Activated CD4-positive, alpha-beta T cell treated with anti-CD3 and anti-CD28 coated beads, Interleukin-2, amount 10 ng/mL, durations not matched to agents 7 days and 5 days (primary cell): Measurements from ENCODE around the gene MTMR4. TPM values are rescaled to one million over a fixed set of nuclear protein-coding genes. Genes with fewer than 3 reads are reported as not detected.

Source experiments
- CTCF ChIA-PET: fragments of 350-600 bp; sonication (Branson Sonifier 250); formaldehyde crosslinking; loops from one replicate; lab custom pipeline; 2021; ENCODE audit warnings: antibody characterized with exemption; lab: Charles Lee
- POLR2A ChIA-PET: fragments of 350-600 bp; sonication (Branson Sonifier 250); formaldehyde crosslinking; loops from one replicate; lab custom pipeline; 2021; ENCODE audit warnings: antibody characterized with exemption; lab: Charles Lee
- DNase-seq: peaks from one replicate; pipeline ENCODE4 v3.0.0-alpha.2; 2020
- H3K27ac Mint-ChIP-seq: one replicate; pipeline ENCODE4 v1.8.0; 2021; ENCODE audit warnings: mild to moderate bottlenecking, moderate library complexity, mixed read lengths
- H3K27me3 Mint-ChIP-seq: one replicate; pipeline ENCODE4 v1.8.0; 2021; ENCODE audit warnings: mixed read lengths
- H3K36me3 Mint-ChIP-seq: one replicate; pipeline ENCODE4 v1.8.0; 2021; ENCODE audit warnings: low read depth, mixed read lengths
- H3K4me1 Mint-ChIP-seq: one replicate; pipeline ENCODE4 v1.8.0; 2021; ENCODE audit warnings: mixed read lengths
- H3K4me3 Mint-ChIP-seq: one replicate; pipeline ENCODE4 v1.8.0; 2021; ENCODE audit warnings: mild to moderate bottlenecking, moderate library complexity, mixed read lengths
- H3K9me3 Mint-ChIP-seq: one replicate; pipeline ENCODE4 v1.8.0; 2021; ENCODE audit warnings: mixed read lengths
- total RNA-seq, 2 experiments: library from RNA; stranded (reverse); gene quantifications; one replicate each; pipeline ENCODE4 v1.2.3, GENCODE V29; 2021

Gene MTMR4
- total RNA-seq, 2 experiments from 2014 or later: 48.9 to 55.9 TPM

GRCh38 chr17:58520843-58521430 is 6.5 kb upstream of the MTMR4 start:
- Mint-ChIP-seq H3K9me3 (no peaks in the 10 kb centered on the region), H3K36me3 (peaks cover 5% of the 10 kb centered on the region), H3K4me3 (no peak overlapping the region), H3K4me1 (peaks cover 26% of the 10 kb centered on the region), H3K27me3 (no peaks in the 10 kb centered on the region), H3K27ac (no peak overlapping the region)
- DNase-seq: no peak
- POLR2A ChIA-PET: no interaction called here
- CTCF ChIA-PET: interaction anchor here (1.3 to 3.1 kb wide), 3 partner anchors 9 to 38 kb away, joined by 3 to 14 read pairs (median 3); no protein-coding TSS in a partner anchor

DNA sequence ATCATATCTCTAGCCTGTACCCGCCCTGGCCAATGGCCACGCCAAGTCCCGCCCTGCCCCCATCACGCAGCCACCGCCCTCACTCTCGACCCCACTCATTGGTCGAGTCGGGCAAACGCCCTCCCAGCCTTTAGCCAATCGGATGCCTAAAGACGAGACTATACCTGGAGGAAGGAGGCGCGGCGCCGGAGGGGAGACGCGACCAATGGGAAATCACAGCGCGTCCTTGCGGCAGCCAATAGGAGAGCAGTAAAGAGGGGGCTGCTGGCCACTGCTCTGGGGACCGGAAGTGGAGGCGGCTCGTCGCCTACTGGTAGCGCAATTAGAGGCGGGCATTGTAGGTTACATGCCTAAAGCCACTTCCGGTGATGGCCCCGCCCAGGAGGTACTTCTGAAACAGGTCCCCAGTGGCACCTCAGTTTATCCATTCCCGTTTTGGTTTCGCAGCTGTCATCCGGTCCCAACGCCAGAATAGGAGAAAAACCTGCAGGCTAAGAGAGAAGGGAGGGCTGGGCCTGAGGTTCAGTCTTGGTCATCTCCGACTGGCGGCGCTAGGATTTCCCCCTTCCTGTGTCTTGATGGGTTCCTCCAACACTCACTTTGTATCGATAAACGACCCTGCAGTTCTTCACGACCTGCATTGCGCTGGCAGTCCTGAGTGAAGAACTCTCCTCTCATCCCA is 3.6 kb upstream of the MTMR4 start:
- H3K9me3 Mint-ChIP-seq: no peaks in the 10 kb centered on the region
- H3K27ac Mint-ChIP-seq: peak overlapping the region; percentile 93
- ChIA-PET CTCF (interaction anchor here (0.8 to 3.1 kb wide), 9 partner anchors 12 to 632 kb away, joined by 3 to 14 read pairs (median 3); a partner anchor contains a TSS), POLR2A (interaction anchor here (0.6 to 2.1 kb wide), 2 partner anchors 114 to 162 kb away, joined by 6 to 33 read pairs; no protein-coding TSS in a partner anchor)
- peak overlapping the region; percentile 86 for H3K4me3 Mint-ChIP-seq
- H3K27me3 Mint-ChIP-seq: no peaks in the 10 kb centered on the region
- peaks cover 45% of the 10 kb centered on the region for H3K4me1 Mint-ChIP-seq
- peak; percentile 100 for DNase-seq
- peaks cover 11% of the 10 kb centered on the region for H3K36me3 Mint-ChIP-seq

DNA sequence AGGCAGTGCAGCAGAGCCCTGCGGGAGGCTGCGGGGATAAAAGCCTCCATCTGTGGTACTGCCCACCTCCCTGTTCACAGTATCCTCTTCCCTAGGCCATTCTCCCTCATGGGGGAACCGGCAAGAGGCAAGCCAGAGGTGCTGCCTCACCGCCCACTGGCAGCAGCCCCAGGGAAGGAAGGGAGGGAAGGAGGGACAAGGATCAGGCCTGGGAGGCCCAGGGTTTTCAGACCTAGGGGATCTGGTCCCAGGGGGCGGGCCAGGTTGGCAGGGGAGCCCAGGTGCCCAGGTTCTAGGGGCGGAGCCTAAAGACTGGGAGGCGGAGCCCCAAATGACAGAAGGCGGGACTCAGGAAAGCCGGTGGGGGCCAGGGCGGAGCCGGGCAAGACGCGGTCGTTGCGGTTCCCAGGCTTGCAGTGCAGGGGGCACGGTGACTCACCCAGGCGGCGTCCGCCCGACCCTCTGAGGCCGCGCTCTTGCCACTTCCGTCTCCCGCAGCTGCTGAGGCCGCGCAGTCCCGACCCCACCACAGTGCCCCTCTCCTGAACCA is 3.0 kb upstream of the MTMR4 start:
- Mint-ChIP-seq H3K36me3 (peaks cover 11% of the 10 kb centered on the region), H3K27me3 (no peaks in the 10 kb centered on the region), H3K9me3 (no peaks in the 10 kb centered on the region), H3K4me3 (peak overlapping the region; percentile 86), H3K4me1 (peaks cover 50% of the 10 kb centered on the region), H3K27ac (peak overlapping the region; percentile 93)
- no peak for DNase-seq
- ChIA-PET CTCF (interaction anchor here (1.0 to 2.0 kb wide), 3 partner anchors 15 to 202 kb away, joined by 3 to 6 read pairs (median 4); no protein-coding TSS in a partner anchor), POLR2A (interaction anchor here (0.6 to 2.1 kb wide), 3 partner anchors 112 to 162 kb away, joined by 3 to 33 read pairs (median 6); no protein-coding TSS in a partner anchor)

DNA sequence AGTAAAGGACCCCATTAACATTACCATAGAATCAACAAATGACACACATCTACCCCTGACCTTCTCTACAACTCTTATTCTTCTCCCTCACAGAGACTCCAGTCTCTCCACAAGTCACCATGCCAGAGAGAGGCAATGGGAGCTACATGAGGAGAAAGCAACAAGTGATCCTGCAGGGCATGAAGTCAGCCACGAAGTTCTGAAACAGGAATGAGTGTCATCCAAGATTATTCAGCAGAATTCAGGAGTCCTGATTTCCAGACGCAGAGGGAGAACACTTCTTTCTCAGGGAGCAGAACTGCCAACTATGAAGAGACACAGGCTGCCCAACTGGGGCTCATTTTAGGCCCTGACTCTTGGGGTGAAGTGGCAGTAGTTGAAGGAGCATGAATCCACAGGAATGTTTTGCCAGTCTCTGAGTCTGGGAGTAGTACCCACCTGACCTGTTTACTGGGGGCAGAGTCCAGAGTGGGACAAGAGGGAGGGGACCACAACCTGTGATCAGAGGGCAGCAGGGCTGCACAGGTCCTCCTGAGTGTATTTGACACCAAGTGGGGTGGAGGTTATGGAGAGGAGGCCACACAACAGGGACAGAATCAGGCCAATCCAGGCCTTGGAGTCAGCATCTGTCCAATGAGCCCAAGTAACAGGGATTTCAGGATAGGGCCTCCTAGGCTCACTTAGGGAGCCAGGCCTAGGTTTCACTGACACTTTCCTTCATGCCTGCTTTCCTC is 2.4 kb upstream of the MTMR4 start:
- Mint-ChIP-seq H3K27ac (peak overlapping the region; percentile 93), H3K4me3 (peak overlapping the region; percentile 86), H3K36me3 (peaks cover 11% of the 10 kb centered on the region), H3K4me1 (peaks cover 53% of the 10 kb centered on the region), H3K27me3 (no peaks in the 10 kb centered on the region), H3K9me3 (no peaks in the 10 kb centered on the region)
- ChIA-PET CTCF (interaction anchor here (0.5 to 2.0 kb wide), 3 partner anchors 11 to 114 kb away, joined by 5 to 6 read pairs (median 6); no protein-coding TSS in a partner anchor), POLR2A (interaction anchor here (0.6 kb wide), 1 partner anchor 113 kb away, joined by 3 read pairs; no protein-coding TSS in a partner anchor)
- DNase-seq: no peak

DNA sequence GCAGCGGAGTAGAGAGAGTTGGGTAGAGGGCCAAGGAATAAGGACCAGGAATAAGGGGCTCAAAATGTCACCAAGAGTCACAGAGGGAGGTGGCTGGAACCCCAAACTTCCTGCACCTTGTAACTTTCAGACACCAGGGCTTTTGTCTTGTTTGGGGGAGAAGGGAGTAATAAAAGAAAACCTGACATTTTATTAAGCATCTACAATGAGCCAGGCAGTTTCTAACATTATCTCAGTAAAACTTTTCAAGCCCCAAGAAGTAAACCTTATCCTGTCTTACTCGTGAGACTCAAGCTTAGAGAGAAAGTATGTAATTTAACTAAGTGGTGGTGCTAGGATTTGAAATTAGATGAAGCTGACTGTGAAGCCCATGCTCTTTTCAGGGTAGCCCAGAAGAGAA is 848 bp upstream of the MTMR4 start:
- ChIA-PET POLR2A (interaction anchor here (1.3 kb wide), 1 partner anchor 117 kb away, joined by 4 read pairs; no protein-coding TSS in a partner anchor), CTCF (interaction anchor here (0.6 to 1.9 kb wide), 6 partner anchors 9 to 299 kb away, joined by 3 to 6 read pairs (median 3); no protein-coding TSS in a partner anchor)
- H3K27me3 Mint-ChIP-seq: no peaks in the 10 kb centered on the region
- peaks cover 25% of the 10 kb centered on the region for H3K36me3 Mint-ChIP-seq
- peaks cover 62% of the 10 kb centered on the region for H3K4me1 Mint-ChIP-seq
- peak overlapping the region; percentile 73 for H3K4me3 Mint-ChIP-seq
- peak overlapping the region; percentile 81 for H3K27ac Mint-ChIP-seq
- DNase-seq: no peak
- H3K9me3 Mint-ChIP-seq: no peaks in the 10 kb centered on the region

GRCh38 chr17:58514770-58515157 is 326 bp upstream of the MTMR4 start:
- DNase-seq: no peak
- peaks cover 66% of the 10 kb centered on the region for H3K4me1 Mint-ChIP-seq
- no peaks in the 10 kb centered on the region for H3K27me3 Mint-ChIP-seq
- no peaks in the 10 kb centered on the region for H3K9me3 Mint-ChIP-seq
- peaks cover 31% of the 10 kb centered on the region for H3K36me3 Mint-ChIP-seq
- POLR2A ChIA-PET: interaction anchor here (1.0 to 1.3 kb wide), 2 partner anchors 15 to 117 kb away, joined by 3 to 4 read pairs; no protein-coding TSS in a partner anchor
- CTCF ChIA-PET: interaction anchor here (0.6 to 1.9 kb wide), 6 partner anchors 11 to 299 kb away, joined by 3 to 6 read pairs (median 3); partner anchors contain the start of gene HSF5
- peak overlapping the region; percentile 81 for H3K27ac Mint-ChIP-seq
- H3K4me3 Mint-ChIP-seq: peak overlapping the region; percentile 73

DNA sequence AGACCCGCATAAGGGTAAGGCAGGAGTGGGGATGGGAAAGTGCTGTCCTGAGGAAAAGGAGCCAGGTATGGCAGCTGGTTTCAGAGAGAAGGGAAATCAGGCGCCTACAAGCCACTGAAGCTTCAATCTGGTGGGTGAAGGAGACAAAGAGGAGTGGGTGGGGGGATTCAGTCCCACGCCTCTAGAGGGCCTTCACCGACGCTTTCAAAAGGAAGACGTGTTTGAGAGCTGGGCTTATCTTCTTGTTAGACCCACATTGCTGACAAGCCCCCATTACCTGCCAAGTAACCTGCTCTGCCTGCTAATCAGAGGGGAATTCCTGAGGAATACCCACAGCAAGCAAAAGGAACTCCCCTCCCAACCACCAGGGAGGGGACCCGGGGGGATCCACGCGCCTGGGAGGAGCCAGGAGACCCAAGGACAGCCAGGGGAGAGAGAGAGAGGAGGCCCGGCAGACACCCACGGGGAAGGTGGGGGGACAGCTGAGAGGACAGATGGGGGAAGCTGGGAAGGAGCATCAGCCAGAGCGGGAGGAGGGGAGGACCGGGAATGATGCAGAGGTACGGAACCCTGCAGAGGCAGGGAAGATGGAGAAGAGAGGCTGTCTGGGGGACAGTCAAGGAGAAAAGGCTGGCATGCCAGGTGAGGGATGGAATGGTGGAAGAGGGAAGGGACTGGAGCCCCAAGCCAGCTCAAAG is 1.0 kb downstream of the MTMR4 start:
- peaks cover 40% of the 10 kb centered on the region for H3K36me3 Mint-ChIP-seq
- H3K27ac Mint-ChIP-seq: peak overlapping the region; percentile 76
- H3K4me3 Mint-ChIP-seq: peak overlapping the region; percentile 84
- ChIA-PET POLR2A (no interaction called here), CTCF (interaction anchor here (0.7 to 2.2 kb wide), 4 partner anchors 21 to 221 kb away, joined by 3 to 5 read pairs (median 4); partner anchors contain the start of gene HSF5)
- H3K4me1 Mint-ChIP-seq: peaks cover 63% of the 10 kb centered on the region
- H3K9me3 Mint-ChIP-seq: no peaks in the 10 kb centered on the region
- no peak for DNase-seq
- no peaks in the 10 kb centered on the region for H3K27me3 Mint-ChIP-seq

DNA sequence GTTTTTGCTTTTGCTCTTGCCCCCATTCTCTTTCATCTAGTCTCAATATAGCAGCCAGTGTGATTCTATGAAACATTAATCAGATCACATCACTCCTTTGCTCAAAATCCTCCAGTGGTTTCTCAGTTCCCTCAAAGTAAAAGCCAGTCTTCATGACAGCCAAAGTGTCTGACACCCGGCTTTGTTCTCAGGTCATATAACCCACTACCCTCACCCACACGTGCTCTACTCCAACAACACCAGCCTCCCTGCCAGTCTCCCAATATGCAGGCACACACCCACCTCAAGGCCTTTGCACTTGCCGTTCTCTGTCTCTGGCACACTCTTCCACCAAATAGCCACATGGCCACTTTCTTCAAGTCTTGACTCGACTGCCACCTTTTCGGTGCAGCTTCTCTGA is 4.4 kb downstream of the MTMR4 start:
- Mint-ChIP-seq H3K9me3 (no peaks in the 10 kb centered on the region), H3K4me1 (peaks cover 46% of the 10 kb centered on the region), H3K36me3 (peaks cover 51% of the 10 kb centered on the region), H3K27ac (no peak overlapping the region), H3K27me3 (no peaks in the 10 kb centered on the region), H3K4me3 (no peak overlapping the region)
- CTCF ChIA-PET: interaction anchor here (0.8 to 1.5 kb wide), 2 partner anchors 8 to 11 kb away, joined by 3 to 5 read pairs; no protein-coding TSS in a partner anchor
- POLR2A ChIA-PET: no interaction called here
- DNase-seq: no peak

DNA sequence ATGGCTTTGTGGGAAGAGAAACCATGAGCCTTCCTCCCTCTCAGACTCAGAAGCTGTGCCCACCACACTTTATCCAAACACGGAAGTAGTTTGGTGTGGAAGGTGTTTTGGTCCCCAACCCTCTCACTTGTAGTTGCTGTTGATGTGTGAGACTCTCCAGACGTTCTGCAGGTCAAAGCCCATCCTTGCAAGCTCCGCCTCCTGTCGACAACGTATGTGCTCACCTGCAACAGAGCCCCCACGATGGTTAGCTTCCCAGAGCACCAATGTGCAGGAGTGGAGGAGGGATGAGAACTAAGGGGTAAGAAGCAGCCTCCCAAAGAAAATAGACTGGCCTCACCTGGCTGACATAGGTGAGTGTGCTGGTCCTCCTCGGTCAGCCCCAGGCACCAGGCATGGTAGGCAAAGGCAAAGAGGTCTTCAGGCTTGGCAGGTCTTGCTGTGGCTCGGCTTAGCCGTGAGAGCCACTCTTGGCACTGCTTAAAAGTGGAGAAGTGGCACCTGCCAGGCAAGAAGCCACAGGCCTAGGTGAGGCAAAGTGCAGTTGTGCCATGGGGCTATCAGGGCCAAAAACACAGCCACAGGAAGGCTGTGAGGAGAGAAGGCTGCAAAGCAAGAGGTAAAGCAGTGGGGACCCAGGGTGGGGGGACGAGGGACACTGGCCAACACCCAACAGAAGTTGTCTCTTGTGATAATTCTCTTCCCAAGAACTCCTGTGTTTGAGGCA is 5.9 kb downstream of the MTMR4 start:
- ChIA-PET POLR2A (no interaction called here), CTCF (no interaction called here)
- Mint-ChIP-seq H3K36me3 (peaks cover 62% of the 10 kb centered on the region), H3K27me3 (no peaks in the 10 kb centered on the region), H3K4me1 (peaks cover 40% of the 10 kb centered on the region), H3K27ac (no peak overlapping the region), H3K9me3 (no peaks in the 10 kb centered on the region), H3K4me3 (no peak overlapping the region)
- no peak for DNase-seq

GRCh38 chr17:58507123-58507634 is 7.3 kb downstream of the MTMR4 start:
- CTCF ChIA-PET: interaction anchor here (0.8 to 1.7 kb wide), 2 partner anchors 9 to 12 kb away, joined by 3 to 5 read pairs; no protein-coding TSS in a partner anchor
- peaks cover 70% of the 10 kb centered on the region for H3K36me3 Mint-ChIP-seq
- no peaks in the 10 kb centered on the region for H3K27me3 Mint-ChIP-seq

More at GRCh38 chr17:58507123-58507634, 7.3 kb downstream of the MTMR4 start:
- DNase-seq: no peak
- Mint-ChIP-seq H3K9me3 (no peaks in the 10 kb centered on the region), H3K4me1 (peaks cover 28% of the 10 kb centered on the region), H3K27ac (no peak overlapping the region), H3K4me3 (no peak overlapping the region)
- POLR2A ChIA-PET: no interaction called here
